Thyroid gland (tissue), 4 donors: ENCODE data around the gene DUX4.
"Not testable (repeated sequence)": the region's sequence is repeated elsewhere in the genome, so short reads cannot be mapped to it uniquely, and the experiment has no call there.

Source experiments
- CTCF ChIP-seq, 6 experiments: fragments of 200-600 bp in 3 of 6; fragments of 450-650 bp in 3 of 6; sonication (generic) in 3 of 6; IDR thresholded peaks; one replicate each; pipeline ENCODE4 v1.5.1; 2016 to 2019; ENCODE audit warnings: antibody characterized with exemption in 6 of 6, mild to moderate bottlenecking in 2 of 6, inconsistent platforms in 1 of 6, moderate library complexity in 1 of 6
- POLR2A ChIP-seq, 2 donors: fragments of 450-650 bp; IDR thresholded peaks; one replicate each; pipeline ENCODE4 v1.6.1; 2017; ENCODE audit warnings: antibody characterized with exemption in 2 of 2, mild to moderate bottlenecking in 2 of 2, moderate library complexity in 1 of 2

GRCh38 chr4:190177727-190178605, 4.4 kb downstream of the DUX4 start:
- not testable (repeated sequence) for TF ChIP-seq CTCF, POLR2A (IDR thresholded peaks at IDR 0.05)
